GM19324 (cell line): ENCODE results near the gene DGKQ.
A peak's percentile ranks its signal among the peaks of the same experiment; 100 is the strongest.

Experiments
- ATAC-seq: cut with Tn5 transposase; IDR thresholded peaks from one replicate; pipeline ENCODE4 v1.9.1; 2021; ENCODE audit warnings: mild to moderate bottlenecking, moderate library complexity; ENCODE audit not compliant: unreplicated experiment, low FRiP score

Gene DGKQ

GRCh38 chr4:973431-974397, at the start of gene DGKQ:
DGKQ (minus strand) TSS chr4:973569; CDS start chr4:973482, 87 bp downstream.
- ATAC-seq = peak; percentile 80

- ATAC-seq = no peak
These were observed 49.3 kb upstream of the DGKQ start for GRCh38 chr4:1022739-1023066.

GRCh38 chr4:1022051-1022738, 48.8 kb upstream of the DGKQ start:
- ATAC-seq = no peak

GRCh38 chr4:1021386-1022050, 48.1 kb upstream of the DGKQ start:
- peak; percentile 74 for ATAC-seq

- no peak for ATAC-seq
These were observed 46.5 kb upstream of the DGKQ start for GRCh38 chr4:1019729-1020470.

- no peak for ATAC-seq
These were observed 46.0 kb upstream of the DGKQ start for GRCh38 chr4:1019320-1019719.

- ATAC-seq = no peak
These were observed 45.0 kb upstream of the DGKQ start for GRCh38 chr4:1018147-1019020.

GRCh38 chr4:1017706-1018105, 44.3 kb upstream of the DGKQ start:
- no peak for ATAC-seq

- ATAC-seq = no peak
These were observed 43.8 kb upstream of the DGKQ start for GRCh38 chr4:1017211-1017610.

GRCh38 chr4:1015746-1016145, 42.4 kb upstream of the DGKQ start:
- no peak for ATAC-seq

GRCh38 chr4:1015179-1015578, 41.8 kb upstream of the DGKQ start:
- ATAC-seq = no peak

GRCh38 chr4:1014291-1015167, 41.2 kb upstream of the DGKQ start:
- ATAC-seq = no peak

GRCh38 chr4:1013225-1014073, 40.1 kb upstream of the DGKQ start:
- ATAC-seq = no peak

GRCh38 chr4:1012034-1012739, 38.8 kb upstream of the DGKQ start:
- ATAC-seq = no peak

- no peak for ATAC-seq
These were observed 38.3 kb upstream of the DGKQ start for GRCh38 chr4:1011666-1012033.

- ATAC-seq = peak; percentile 36
These were observed 37.8 kb upstream of the DGKQ start, which contains the start of gene FGFRL1 for GRCh38 chr4:1011022-1011665. FGFRL1 (plus strand) TSS chr4:1011626; CDS start chr4:1012486, 860 bp downstream.
